ENCODE data around the gene A4GALT. TPM values are rescaled to one million over a fixed set of nuclear protein-coding genes. Genes with fewer than 3 reads are reported as not detected.

Gene A4GALT
- total and polyA plus RNA-seq, 9 donors = 17.0 to 29.8 (median 24.6) TPM

GRCh38 chr22:42654436-42655073 is 66.1 kb downstream of the A4GALT start:
- H3K27ac ChIP-seq (ENCODE audit: low read length) = no peak overlapping the region
- H3K9me3 ChIP-seq (replicated peaks; ENCODE audit: control insufficient read depth, low read depth, low read length) = no peaks in the 10 kb centered on the region
- no peaks in the 10 kb centered on the region for H3K36me3 ChIP-seq (ENCODE audit: control insufficient read depth, insufficient read depth, low read length)
- 86% methylated on average over 3 of the region's 7 CpGs for WGBS (ENCODE audit: insufficient coverage)
- H3K4me1 ChIP-seq (ENCODE audit: control insufficient read depth, insufficient read depth, low read length) = peaks cover 4% of the 10 kb centered on the region
- H3K4me3 ChIP-seq (ENCODE audit: low read length) = no peak overlapping the region
- no peaks in the 10 kb centered on the region for H3K27me3 ChIP-seq (ENCODE audit: control insufficient read depth, insufficient read depth, low read length)
- DNase-seq = no peak

- 71% methylated on average over 2 of the region's 4 CpGs for WGBS (ENCODE audit: insufficient coverage)
- Histone ChIP-seq H3K4me1 (ENCODE audit: control insufficient read depth, insufficient read depth, low read length) (peaks cover 6% of the 10 kb centered on the region), H3K27ac (ENCODE audit: low read length) (no peak overlapping the region), H3K27me3 (ENCODE audit: control insufficient read depth, insufficient read depth, low read length) (no peaks in the 10 kb centered on the region), H3K4me3 (ENCODE audit: low read length) (no peak overlapping the region), H3K36me3 (ENCODE audit: control insufficient read depth, insufficient read depth, low read length) (no peaks in the 10 kb centered on the region), H3K9me3 (replicated peaks; ENCODE audit: control insufficient read depth, low read depth, low read length) (no peaks in the 10 kb centered on the region)
- no peak for DNase-seq
These were observed 66.7 kb downstream of the A4GALT start for GRCh38 chr22:42653999-42654398.

- H3K27ac ChIP-seq (ENCODE audit: low read length) = no peak overlapping the region
- H3K27me3 ChIP-seq (ENCODE audit: control insufficient read depth, insufficient read depth, low read length) = no peaks in the 10 kb centered on the region
- H3K4me3 ChIP-seq (ENCODE audit: low read length) = no peak overlapping the region
- WGBS (ENCODE audit: insufficient coverage) = 68% methylated on average over 4 of the region's 7 CpGs
- H3K4me1 ChIP-seq (ENCODE audit: control insufficient read depth, insufficient read depth, low read length) = peaks cover 32% of the 10 kb centered on the region
- no peak for DNase-seq
- H3K9me3 ChIP-seq (replicated peaks; ENCODE audit: control insufficient read depth, low read depth, low read length) = no peaks in the 10 kb centered on the region
- H3K36me3 ChIP-seq (ENCODE audit: control insufficient read depth, insufficient read depth, low read length) = no peaks in the 10 kb centered on the region
These were observed 69.5 kb downstream of the A4GALT start for GRCh38 chr22:42651134-42651533.

- DNase-seq = peak; percentile 92
- WGBS (ENCODE audit: insufficient coverage) = under 1% methylated on average over 51 of the region's 81 CpGs
- Histone ChIP-seq H3K27ac (ENCODE audit: low read length) (peak within 1 kb of the TSS; percentile 95), H3K36me3 (ENCODE audit: control insufficient read depth, insufficient read depth, low read length) (peaks cover 3% of the 10 kb centered on the region), H3K4me1 (ENCODE audit: control insufficient read depth, insufficient read depth, low read length) (peaks cover 49% of the 10 kb centered on the region), H3K27me3 (ENCODE audit: control insufficient read depth, insufficient read depth, low read length) (no peaks in the 10 kb centered on the region), H3K4me3 (ENCODE audit: low read length) (peak within 1 kb of the TSS; percentile 87), H3K9me3 (replicated peaks; ENCODE audit: control insufficient read depth, low read depth, low read length) (no peaks in the 10 kb centered on the region)
These were observed 71.2 kb downstream of the A4GALT start, which contains the start of gene CYB5R3 for GRCh38 chr22:42649246-42650099. Gene CYB5R3 (minus strand): TSS chr22:42649392. CDS start chr22:42649315, 77 bp downstream.

GRCh38 chr22:42648368-42649245 is 72.1 kb downstream of the A4GALT start:
- Histone ChIP-seq H3K9me3 (replicated peaks; ENCODE audit: control insufficient read depth, low read depth, low read length) (no peaks in the 10 kb centered on the region), H3K27ac (ENCODE audit: low read length) (peak overlapping the region; percentile 81), H3K4me3 (ENCODE audit: low read length) (peak overlapping the region; percentile 87), H3K36me3 (ENCODE audit: control insufficient read depth, insufficient read depth, low read length) (peaks cover 3% of the 10 kb centered on the region), H3K4me1 (ENCODE audit: control insufficient read depth, insufficient read depth, low read length) (peaks cover 57% of the 10 kb centered on the region), H3K27me3 (ENCODE audit: control insufficient read depth, insufficient read depth, low read length) (no peaks in the 10 kb centered on the region)
- under 1% methylated on average over 45 of the region's 49 CpGs for WGBS (ENCODE audit: insufficient coverage)
- DNase-seq = peak; percentile 58

- Histone ChIP-seq H3K36me3 (ENCODE audit: control insufficient read depth, insufficient read depth, low read length) (peaks cover 4% of the 10 kb centered on the region), H3K27me3 (ENCODE audit: control insufficient read depth, insufficient read depth, low read length) (no peaks in the 10 kb centered on the region), H3K27ac (ENCODE audit: low read length) (peak overlapping the region; percentile 81), H3K4me3 (ENCODE audit: low read length) (peak overlapping the region; percentile 87), H3K9me3 (replicated peaks; ENCODE audit: control insufficient read depth, low read depth, low read length) (no peaks in the 10 kb centered on the region), H3K4me1 (ENCODE audit: control insufficient read depth, insufficient read depth, low read length) (peaks cover 63% of the 10 kb centered on the region)
- DNase-seq = no peak
- WGBS (ENCODE audit: insufficient coverage) = 33% methylated on average over 1 of the region's 4 CpGs
These were observed 72.7 kb downstream of the A4GALT start for GRCh38 chr22:42648017-42648367.

- Histone ChIP-seq H3K36me3 (ENCODE audit: control insufficient read depth, insufficient read depth, low read length) (peaks cover 7% of the 10 kb centered on the region), H3K27me3 (ENCODE audit: control insufficient read depth, insufficient read depth, low read length) (no peaks in the 10 kb centered on the region), H3K4me3 (ENCODE audit: low read length) (peak overlapping the region; percentile 2), H3K4me1 (ENCODE audit: control insufficient read depth, insufficient read depth, low read length) (peaks cover 70% of the 10 kb centered on the region), H3K27ac (ENCODE audit: low read length) (peak overlapping the region; percentile 93), H3K9me3 (replicated peaks; ENCODE audit: control insufficient read depth, low read depth, low read length) (no peaks in the 10 kb centered on the region)
- WGBS (ENCODE audit: insufficient coverage) = 52% methylated on average over 10 of the region's 16 CpGs
- DNase-seq = no peak
These were observed 73.8 kb downstream of the A4GALT start for GRCh38 chr22:42646569-42647525.

- WGBS (ENCODE audit: insufficient coverage) = 59% methylated on average over 10 of the region's 13 CpGs
- peak overlapping the region; percentile 93 for H3K27ac ChIP-seq (ENCODE audit: low read length)
- DNase-seq = peak; percentile 50
- H3K27me3 ChIP-seq (ENCODE audit: control insufficient read depth, insufficient read depth, low read length) = no peaks in the 10 kb centered on the region
- H3K36me3 ChIP-seq (ENCODE audit: control insufficient read depth, insufficient read depth, low read length) = peaks cover 7% of the 10 kb centered on the region
- peaks cover 70% of the 10 kb centered on the region for H3K4me1 ChIP-seq (ENCODE audit: control insufficient read depth, insufficient read depth, low read length)
- H3K9me3 ChIP-seq (replicated peaks; ENCODE audit: control insufficient read depth, low read depth, low read length) = no peaks in the 10 kb centered on the region
- no peak overlapping the region for H3K4me3 ChIP-seq (ENCODE audit: low read length)
These were observed 74.6 kb downstream of the A4GALT start for GRCh38 chr22:42645938-42646568.

Measured in muscle of leg (tissue), 11 donors.